ENCODE results near the gene CANT1.
"Not testable (repeated sequence)": the region's sequence is repeated elsewhere in the genome, so short reads cannot be mapped to it uniquely, and the experiment has no call there.

The CANT1 gene

GRCh38 chr17:78967782-78968362, 41.7 kb downstream of the CANT1 start:
- Histone ChIP-seq H3K36me3 (peaks cover 59% of the 10 kb centered on the region), H3K9me3 (no peaks in the 10 kb centered on the region), H3K27me3 (no peaks in the 10 kb centered on the region), H3K4me1 (peaks cover 8% of the 10 kb centered on the region), H3K4me3 (ENCODE audit: low read depth, low read length) (no peak overlapping the region)
- no peak for DNase-seq
- no peak for TF ChIP-seq CTCF (IDR thresholded peaks at IDR 0.05; ENCODE audit: low read depth, low read length)

GRCh38 chr17:78966910-78967600, 42.5 kb downstream of the CANT1 start:
- DNase-seq = no peak
- H3K9me3 ChIP-seq = no peaks in the 10 kb centered on the region
- H3K4me3 ChIP-seq (ENCODE audit: low read depth, low read length) = no peak overlapping the region
- peaks cover 8% of the 10 kb centered on the region for H3K4me1 ChIP-seq
- no peak for TF ChIP-seq CTCF (IDR thresholded peaks at IDR 0.05; ENCODE audit: low read depth, low read length)
- H3K36me3 ChIP-seq = peaks cover 51% of the 10 kb centered on the region
- H3K27me3 ChIP-seq = no peaks in the 10 kb centered on the region

GRCh38 chr17:78966123-78966813, 43.3 kb downstream of the CANT1 start:
- TF ChIP-seq CTCF (IDR thresholded peaks at IDR 0.05; ENCODE audit: low read depth, low read length) = no peak
- Histone ChIP-seq H3K9me3 (no peaks in the 10 kb centered on the region), H3K36me3 (peaks cover 43% of the 10 kb centered on the region), H3K4me3 (ENCODE audit: low read depth, low read length) (no peak overlapping the region), H3K4me1 (peaks cover 5% of the 10 kb centered on the region), H3K27me3 (no peaks in the 10 kb centered on the region)
- no peak for DNase-seq

- Histone ChIP-seq H3K4me1 (no peaks in the 10 kb centered on the region; the same call in 1 of the 2 replicates), H3K36me3 (peaks cover 35% of the 10 kb centered on the region), H3K4me3 (ENCODE audit: low read depth, low read length) (no peak overlapping the region), H3K27me3 (no peaks in the 10 kb centered on the region), H3K9me3 (no peaks in the 10 kb centered on the region)
- no peak for DNase-seq
- no peak for TF ChIP-seq CTCF (IDR thresholded peaks at IDR 0.05; ENCODE audit: low read depth, low read length)
These were observed 44.1 kb downstream of the CANT1 start for GRCh38 chr17:78965491-78965924.

GRCh38 chr17:78963378-78963777, 46.2 kb downstream of the CANT1 start:
- no peak for TF ChIP-seq CTCF (IDR thresholded peaks at IDR 0.05; ENCODE audit: low read depth, low read length)
- H3K36me3 ChIP-seq = peaks cover 22% of the 10 kb centered on the region
- no peaks in the 10 kb centered on the region for H3K9me3 ChIP-seq
- DNase-seq = no peak
- H3K4me1 ChIP-seq = peaks cover 2% of the 10 kb centered on the region; the same call in 1 of the 2 replicates
- H3K4me3 ChIP-seq (ENCODE audit: low read depth, low read length) = no peak overlapping the region
- no peaks in the 10 kb centered on the region for H3K27me3 ChIP-seq

GRCh38 chr17:78962984-78963348, 46.6 kb downstream of the CANT1 start:
- not testable (repeated sequence) for H3K9me3 ChIP-seq; H3K4me1 ChIP-seq; H3K27me3 ChIP-seq; DNase-seq; H3K4me3 ChIP-seq (ENCODE audit: low read depth, low read length)
- H3K36me3 ChIP-seq = peaks cover 18% of the 10 kb centered on the region

Measured in BE2C (cell line).